PFSK-1 (cell line): ENCODE data around the gene CASTOR1.

Source experiments
- FOXP2 ChIP-seq: optimal IDR thresholded peaks from 2 replicates; pipeline ENCODE3; 2011; ENCODE audit warnings: borderline replicate concordance, control low read depth, inconsistent platforms; ENCODE audit not compliant: insufficient read depth; ENCODE audit errors: extremely low read length, extremely low read depth
- POLR2AphosphoS5 ChIP-seq: IDR thresholded peaks from 2 replicates; pipeline ENCODE4 v1.6.1; 2012; ENCODE audit warnings: low read depth, mild to moderate bottlenecking, control low read depth, low read length, moderate library complexity
- SIN3A ChIP-seq: IDR thresholded peaks from 2 replicates; pipeline ENCODE4 v1.6.1; 2012; ENCODE audit warnings: mild to moderate bottlenecking, low read length, moderate library complexity, borderline replicate concordance; ENCODE audit not compliant: insufficient read depth
- TAF1 ChIP-seq: IDR thresholded peaks from 2 replicates; pipeline ENCODE4 v1.6.1; 2012; ENCODE audit warnings: low read length, control low read depth, borderline replicate concordance; ENCODE audit not compliant: insufficient read depth
- TF ChIP-seq, protein P1 (sequence below), 2 experiments: IDR thresholded peaks; 2 replicates each; pipeline versions ENCODE4 v1.6.1 to v1.8.0; 2011 to 2012; ENCODE audit warnings: low read depth in 2 of 2, low read length in 2 of 2, control low read depth in 1 of 2, inconsistent platforms in 1 of 2, mild to moderate bottlenecking in 1 of 2, moderate library complexity in 1 of 2; ENCODE audit not compliant: insufficient read depth in 1 of 2

The CASTOR1 gene

DNA sequence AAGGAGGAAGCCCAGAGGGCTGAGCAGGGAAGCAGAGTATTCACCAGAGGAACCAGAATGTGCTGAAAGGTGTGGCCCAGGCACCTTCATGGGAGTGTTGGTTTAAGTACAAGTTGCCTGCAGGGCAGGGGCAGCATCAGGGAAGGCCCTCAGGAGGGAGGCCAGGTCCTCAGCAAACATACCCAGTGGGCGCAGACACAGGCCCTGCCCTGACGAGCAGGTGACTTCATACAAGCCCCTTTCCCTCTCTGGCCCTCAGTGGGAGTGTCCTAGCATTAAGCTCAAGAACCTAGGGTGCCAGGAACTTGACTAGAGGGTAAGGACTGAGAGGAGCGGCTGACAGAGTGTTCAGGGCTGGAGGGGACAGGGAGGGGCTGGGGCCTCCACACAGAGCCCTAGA, 7.5 kb upstream of the CASTOR1 start:
- no peak for TF ChIP-seq TAF1
- no peak for TF ChIP-seq FOXP2
- no peak for TF ChIP-seq POLR2AphosphoS5
- TF ChIP-seq, protein P1, sequence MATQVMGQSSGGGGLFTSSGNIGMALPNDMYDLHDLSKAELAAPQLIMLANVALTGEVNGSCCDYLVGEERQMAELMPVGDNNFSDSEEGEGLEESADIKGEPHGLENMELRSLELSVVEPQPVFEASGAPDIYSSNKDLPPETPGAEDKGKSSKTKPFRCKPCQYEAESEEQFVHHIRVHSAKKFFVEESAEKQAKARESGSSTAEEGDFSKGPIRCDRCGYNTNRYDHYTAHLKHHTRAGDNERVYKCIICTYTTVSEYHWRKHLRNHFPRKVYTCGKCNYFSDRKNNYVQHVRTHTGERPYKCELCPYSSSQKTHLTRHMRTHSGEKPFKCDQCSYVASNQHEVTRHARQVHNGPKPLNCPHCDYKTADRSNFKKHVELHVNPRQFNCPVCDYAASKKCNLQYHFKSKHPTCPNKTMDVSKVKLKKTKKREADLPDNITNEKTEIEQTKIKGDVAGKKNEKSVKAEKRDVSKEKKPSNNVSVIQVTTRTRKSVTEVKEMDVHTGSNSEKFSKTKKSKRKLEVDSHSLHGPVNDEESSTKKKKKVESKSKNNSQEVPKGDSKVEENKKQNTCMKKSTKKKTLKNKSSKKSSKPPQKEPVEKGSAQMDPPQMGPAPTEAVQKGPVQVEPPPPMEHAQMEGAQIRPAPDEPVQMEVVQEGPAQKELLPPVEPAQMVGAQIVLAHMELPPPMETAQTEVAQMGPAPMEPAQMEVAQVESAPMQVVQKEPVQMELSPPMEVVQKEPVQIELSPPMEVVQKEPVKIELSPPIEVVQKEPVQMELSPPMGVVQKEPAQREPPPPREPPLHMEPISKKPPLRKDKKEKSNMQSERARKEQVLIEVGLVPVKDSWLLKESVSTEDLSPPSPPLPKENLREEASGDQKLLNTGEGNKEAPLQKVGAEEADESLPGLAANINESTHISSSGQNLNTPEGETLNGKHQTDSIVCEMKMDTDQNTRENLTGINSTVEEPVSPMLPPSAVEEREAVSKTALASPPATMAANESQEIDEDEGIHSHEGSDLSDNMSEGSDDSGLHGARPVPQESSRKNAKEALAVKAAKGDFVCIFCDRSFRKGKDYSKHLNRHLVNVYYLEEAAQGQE (IDR thresholded peaks at IDR 0.05; ENCODE audit: insufficient read depth in 1 of 2, low read depth in 2 of 2, low read length in 2 of 2): no peak
- no peak for TF ChIP-seq SIN3A

DNA sequence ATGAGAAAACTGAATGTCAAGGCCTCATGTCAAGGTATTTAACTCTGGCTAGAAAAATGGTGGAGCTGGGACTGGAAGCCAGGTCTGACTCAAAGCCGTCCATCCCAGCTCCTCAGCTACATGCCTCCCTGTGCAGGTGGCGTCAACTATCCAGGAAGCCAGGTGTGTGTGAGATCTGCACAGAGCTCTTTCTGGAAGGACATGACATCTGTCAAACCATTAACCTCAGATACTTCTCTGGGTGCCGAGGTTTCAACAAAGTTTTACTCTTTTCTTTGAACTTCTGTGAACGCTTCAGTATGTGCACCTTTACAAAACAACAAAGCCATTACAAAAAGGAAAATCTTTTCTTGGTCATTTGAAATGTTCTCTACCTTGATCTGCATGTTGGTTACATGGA, 7.0 kb upstream of the CASTOR1 start:
- no peak for TF ChIP-seq FOXP2
- no peak for TF ChIP-seq POLR2AphosphoS5
- TF ChIP-seq, protein P1 (IDR thresholded peaks at IDR 0.05; ENCODE audit: insufficient read depth in 1 of 2, low read depth in 2 of 2, low read length in 2 of 2): no peak
- TF ChIP-seq SIN3A: no peak
- no peak for TF ChIP-seq TAF1

DNA sequence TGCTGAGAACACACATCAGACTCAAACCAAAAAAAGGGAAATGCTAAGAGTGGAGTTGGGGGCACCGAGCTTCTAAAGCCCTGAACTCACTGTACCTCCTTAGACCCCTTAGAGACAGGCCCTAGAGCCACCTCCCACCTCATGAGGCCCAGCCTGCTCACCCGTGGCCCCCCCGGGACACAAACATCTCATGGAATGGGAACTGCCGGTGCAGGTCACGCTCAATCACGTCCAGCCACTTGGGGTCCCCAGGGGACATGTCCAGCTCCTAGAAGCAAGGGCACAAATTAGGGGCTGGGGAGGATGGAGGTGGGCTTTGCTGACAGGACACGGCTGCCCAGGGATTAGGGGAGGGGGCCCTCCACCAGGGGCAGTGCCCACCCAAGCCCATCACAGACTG, 6.3 kb upstream of the CASTOR1 start:
- TF ChIP-seq TAF1 (no peak), POLR2AphosphoS5 (no peak)

DNA sequence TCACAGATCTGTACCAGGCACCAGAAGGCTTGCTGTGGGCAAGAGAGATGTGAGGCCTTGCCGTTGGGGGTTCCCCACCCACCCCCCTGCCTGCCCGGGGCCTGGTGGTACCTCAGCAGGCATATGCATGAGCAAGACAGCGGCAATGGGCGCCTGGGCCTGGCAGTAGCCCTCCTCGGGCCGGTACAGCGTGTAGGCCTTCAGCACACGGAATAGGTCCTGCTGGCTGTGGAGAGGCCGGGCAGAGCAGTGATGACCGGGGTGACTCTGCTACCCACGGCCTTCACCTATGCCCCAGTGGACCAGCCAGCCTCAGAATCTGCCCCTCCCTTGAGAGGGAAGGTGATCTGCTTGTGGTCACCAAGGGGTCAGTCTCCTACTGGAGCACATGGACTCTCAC, 5.5 kb upstream of the CASTOR1 start:
- TF ChIP-seq POLR2AphosphoS5 (no peak), FOXP2 (no peak), SIN3A (no peak), TAF1 (no peak)
- TF ChIP-seq, protein P1 (IDR thresholded peaks at IDR 0.05; ENCODE audit: insufficient read depth in 1 of 2, low read depth in 2 of 2, low read length in 2 of 2): no peak

DNA sequence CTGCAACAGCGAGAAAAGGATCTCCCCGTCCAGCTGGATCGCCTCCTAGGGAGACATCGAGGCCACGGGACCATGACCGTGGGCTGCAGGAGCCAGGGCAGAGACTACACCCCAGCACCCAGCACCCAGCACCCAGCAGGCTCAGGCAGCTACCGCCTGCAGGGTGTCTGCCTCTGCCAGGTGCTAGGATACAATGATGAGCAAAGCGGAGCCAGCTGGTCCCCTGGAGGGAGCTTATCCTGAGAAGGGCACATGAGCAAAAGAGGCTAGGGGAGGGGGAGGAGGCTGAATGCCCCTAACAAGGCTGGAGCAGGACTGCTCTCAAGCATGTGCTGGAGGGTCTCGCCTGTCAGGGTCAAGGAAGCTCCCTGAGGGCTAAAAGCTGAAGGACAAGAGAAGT, 4.8 kb upstream of the CASTOR1 start:
- TF ChIP-seq TAF1 (no peak), FOXP2 (no peak), SIN3A (no peak), POLR2AphosphoS5 (no peak)
- TF ChIP-seq, protein P1 (IDR thresholded peaks at IDR 0.05; ENCODE audit: insufficient read depth in 1 of 2, low read depth in 2 of 2, low read length in 2 of 2): no peak

DNA sequence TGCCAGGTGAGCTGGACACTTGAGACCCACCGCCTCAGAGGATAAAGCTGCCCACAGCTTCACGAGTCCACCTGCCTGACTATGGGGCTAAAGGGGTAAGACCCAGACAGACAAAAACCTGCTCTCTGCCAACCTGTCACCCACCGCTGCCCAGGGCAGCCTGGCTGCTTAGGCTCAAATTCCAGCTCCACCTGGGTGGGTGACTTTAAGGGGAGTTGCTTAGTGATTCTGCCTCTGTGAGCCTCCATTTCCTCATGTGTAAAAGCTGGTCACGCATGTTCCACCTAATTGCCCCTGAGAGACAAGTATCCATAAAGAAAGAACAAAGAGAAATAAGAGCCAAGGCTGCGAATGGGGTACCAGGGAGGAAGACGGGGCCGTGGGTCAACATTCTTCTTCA, 3.7 kb upstream of the CASTOR1 start:
- TF ChIP-seq FOXP2 (no peak), SIN3A (no peak), TAF1 (no peak), POLR2AphosphoS5 (no peak)
- TF ChIP-seq, protein P1 (IDR thresholded peaks at IDR 0.05; ENCODE audit: insufficient read depth in 1 of 2, low read depth in 2 of 2, low read length in 2 of 2): no peak
